ENCODE results near the gene RREB1. TPM values are rescaled to one million over a fixed set of nuclear protein-coding genes. Genes with fewer than 3 reads are reported as not detected.

RREB1 gene
- total and polyA plus RNA-seq, 3 donors from 2014 or later = 30.0 to 79.2 (median 75.0) TPM

- H3K4me3 ChIP-seq = no peak overlapping the region
- no peaks in the 10 kb centered on the region for H3K9me3 ChIP-seq
- TF ChIP-seq POLR2A (IDR thresholded peaks at IDR 0.05) (no peak), CTCF (IDR thresholded peaks at IDR 0.05) (no peak)
- no peaks in the 10 kb centered on the region for H3K36me3 ChIP-seq (ENCODE audit: low read depth, missing control alignments)
- H3K27ac ChIP-seq = no peak overlapping the region
- H3K27me3 ChIP-seq = no peaks in the 10 kb centered on the region
- peak; percentile 30 for DNase-seq
- no peaks in the 10 kb centered on the region for H3K4me1 ChIP-seq
- WGBS, 2 donors = 65 to 91% methylated on average over 1 of the region's 1 CpG
- intact Hi-C loops (cut with DNase I; ENCODE audit: low total_unique reads) = no loop called here
Measured at GRCh38 chr6:7085911-7086310, 21.9 kb upstream of the RREB1 start.

GRCh38 chr6:7086488-7086887 lies 21.3 kb upstream of the RREB1 start:
- no peaks in the 10 kb centered on the region for H3K27me3 ChIP-seq
- intact Hi-C loops (cut with DNase I; ENCODE audit: low total_unique reads) = no loop called here
- H3K27ac ChIP-seq = peak overlapping the region; percentile 8 to 50
- 41 to 49% methylated on average over 9 of the region's 9 CpGs for WGBS, 2 donors
- no peaks in the 10 kb centered on the region for H3K36me3 ChIP-seq (ENCODE audit: low read depth, missing control alignments)
- H3K4me3 ChIP-seq = no peak overlapping the region
- H3K4me1 ChIP-seq = no peaks in the 10 kb centered on the region
- no peak for TF ChIP-seq POLR2A (IDR thresholded peaks at IDR 0.05)
- TF ChIP-seq CTCF (IDR thresholded peaks at IDR 0.05) = no peak
- no peaks in the 10 kb centered on the region for H3K9me3 ChIP-seq
- DNase-seq = peak; percentile 41

GRCh38 chr6:7087066-7087465 lies 20.7 kb upstream of the RREB1 start:
- no peak for DNase-seq
- Histone ChIP-seq H3K4me1 (no peaks in the 10 kb centered on the region), H3K27me3 (no peaks in the 10 kb centered on the region), H3K36me3 (ENCODE audit: low read depth, missing control alignments) (no peaks in the 10 kb centered on the region), H3K9me3 (no peaks in the 10 kb centered on the region), H3K27ac (peak overlapping the region in 1 of 2 donors; percentile 50), H3K4me3 (no peak overlapping the region)
- no peak for TF ChIP-seq POLR2A (IDR thresholded peaks at IDR 0.05)
- no peak for TF ChIP-seq CTCF (IDR thresholded peaks at IDR 0.05)
- 47 to 57% methylated on average over 3 of the region's 3 CpGs for WGBS, 2 donors
- intact Hi-C loops (cut with DNase I; ENCODE audit: low total_unique reads) = no loop called here

- H3K4me3 ChIP-seq = no peak overlapping the region
- H3K9me3 ChIP-seq = no peaks in the 10 kb centered on the region
- no peaks in the 10 kb centered on the region for H3K4me1 ChIP-seq
- H3K27ac ChIP-seq = peak overlapping the region in 1 of 2 donors; percentile 50
- 74 to 77% methylated on average over 7 of the region's 7 CpGs for WGBS, 2 donors
- no peak for TF ChIP-seq POLR2A (IDR thresholded peaks at IDR 0.05)
- TF ChIP-seq CTCF (IDR thresholded peaks at IDR 0.05) = no peak
- intact Hi-C loops (cut with DNase I; ENCODE audit: low total_unique reads) = no loop called here
- H3K27me3 ChIP-seq = no peaks in the 10 kb centered on the region
- no peaks in the 10 kb centered on the region for H3K36me3 ChIP-seq (ENCODE audit: low read depth, missing control alignments)
- DNase-seq = no peak
Measured at GRCh38 chr6:7087491-7087979, 20.2 kb upstream of the RREB1 start.

- DNase-seq = no peak
- WGBS, 2 donors = 76 to 85% methylated on average over 2 of the region's 2 CpGs
- Histone ChIP-seq H3K9me3 (no peaks in the 10 kb centered on the region), H3K4me3 (no peak overlapping the region), H3K27me3 (no peaks in the 10 kb centered on the region), H3K4me1 (no peaks in the 10 kb centered on the region), H3K27ac (no peak overlapping the region), H3K36me3 (ENCODE audit: low read depth, missing control alignments) (no peaks in the 10 kb centered on the region)
- intact Hi-C loops (cut with DNase I; ENCODE audit: low total_unique reads) = no loop called here
- no peak for TF ChIP-seq POLR2A (IDR thresholded peaks at IDR 0.05)
- no peak for TF ChIP-seq CTCF (IDR thresholded peaks at IDR 0.05)
Measured at GRCh38 chr6:7088076-7088742, 19.6 kb upstream of the RREB1 start.

Data from testis (tissue), 3 donors.